OCI-LY7 (cell line): ENCODE measurements around the gene PCDH12. TPM values are rescaled to one million over a fixed set of nuclear protein-coding genes. Genes with fewer than 3 reads are reported as not detected.

ENCODE experiments used
- BruUV-seq: library from RNA; stranded (reverse); fragments of 400-500 nt; replicated peaks from 2 replicates; lab custom pipeline; 2021; lab: Mats Ljungman, UMichigan
- CTCF ChIA-PET: fragments of 300-600 bp; sonication (Branson Sonifier 250); formaldehyde crosslinking; loops from one replicate; lab custom pipeline; 2022; ENCODE audit warnings: antibody characterized with exemption; ENCODE audit not compliant: unreplicated experiment; lab: Charles Lee
- POLR2A ChIA-PET: fragments of 300-600 bp; sonication (Branson Sonifier 250); formaldehyde crosslinking; loops from one replicate; lab custom pipeline; 2022; ENCODE audit warnings: antibody characterized with exemption; lab: Charles Lee
- DNase-seq: peaks from one replicate; pipeline ENCODE4 v3.0.0-alpha.2; 2015; ENCODE audit warnings: low spot score
- H2AFZ ChIP-seq: fragments of 200-600 bp; sonication (generic), shearing (Covaris generic); 2 replicates; pipeline ENCODE4 v1.6.1; 2014; ENCODE audit warnings: mild to moderate bottlenecking, antibody characterized with exemption, low read length, moderate library complexity
- H3K27ac ChIP-seq: fragments of 200-600 bp; sonication (generic); 2 replicates; pipeline ENCODE4 v1.5.1; 2014; ENCODE audit warnings: mixed run types, low read depth, mild to moderate bottlenecking, moderate library complexity, low read length, inconsistent platforms; ENCODE audit not compliant: poor library complexity, severe bottlenecking
- H3K36me3 ChIP-seq: fragments of 200-600 bp; sonication (generic); 2 replicates; pipeline ENCODE4 v1.6.1; 2014; ENCODE audit warnings: mild to moderate bottlenecking, antibody characterized with exemption, low read length, moderate library complexity, mixed read lengths; ENCODE audit not compliant: insufficient read depth
- H3K4me1 ChIP-seq: fragments of 200-600 bp; sonication (generic); 2 replicates; pipeline ENCODE4 v1.5.1; 2014; ENCODE audit warnings: mild to moderate bottlenecking, low read length; ENCODE audit not compliant: insufficient read depth, poor library complexity, severe bottlenecking
- H3K4me2 ChIP-seq: fragments of 200-600 bp; sonication (generic); 2 replicates; pipeline ENCODE4 v1.6.1; 2014; ENCODE audit warnings: mild to moderate bottlenecking, low read length
- H3K4me3 ChIP-seq: fragments of 200-600 bp; sonication (generic); 2 replicates; pipeline ENCODE4 v1.5.1; 2014; ENCODE audit warnings: mild to moderate bottlenecking, low read depth, low read length; ENCODE audit not compliant: poor library complexity, severe bottlenecking
- H3K79me2 ChIP-seq: fragments of 200-600 bp; sonication (generic); 2 replicates; pipeline ENCODE4 v1.6.1; 2016; ENCODE audit warnings: low read depth, mild to moderate bottlenecking, low read length, moderate library complexity, mixed read lengths; ENCODE audit not compliant: insufficient read depth
- H3K9me2 ChIP-seq: fragments of 200-600 bp; sonication (generic); 2 replicates; pipeline ENCODE4 v1.6.1; 2016; ENCODE audit warnings: mild to moderate bottlenecking, low read length, mixed read lengths; ENCODE audit not compliant: insufficient read depth
- H3K9me3 ChIP-seq: fragments of 200-600 bp; sonication (generic); 2 replicates; pipeline ENCODE4 v1.6.1; 2014; ENCODE audit warnings: mild to moderate bottlenecking, mixed run types, low read length, mixed read lengths
- H4K20me1 ChIP-seq: fragments of 200-600 bp; sonication (generic); 2 replicates; pipeline ENCODE4 v1.6.1; 2014; ENCODE audit warnings: mild to moderate bottlenecking, antibody characterized with exemption, low read length, moderate library complexity, mixed read lengths; ENCODE audit not compliant: insufficient read depth
- EZH2phosphoT487 ChIP-seq: fragments of 200-600 bp; sonication (generic); IDR thresholded peaks from 2 replicates; pipeline ENCODE4 v1.6.1; 2018; ENCODE audit warnings: low read depth, borderline replicate concordance, mild to moderate bottlenecking, mixed run types, antibody characterized with exemption, low read length, moderate library complexity, mixed read lengths
- intact Hi-C: fragments of 100-400 bp; cut with micrococcal nuclease; formaldehyde crosslinking; loops from one replicate; pipeline ENCODE4 v1.10.0; 2022; ENCODE audit not compliant: unreplicated experiment
- total RNA-seq, 2 experiments: library from RNA; depleted of rRNA in 1 of 2; stranded (reverse); fragments of >200 nt in 1 of 2; shearing (Covaris generic) in 1 of 2; gene quantifications; 2 replicates each; pipeline ENCODE4 v1.2.3, GENCODE V29; 2014 to 2022
- TF ChIP-seq, protein P1 (sequence below): fragments of 200-600 bp; sonication (generic); conservative IDR thresholded peaks from 2 replicates; pipeline ENCODE4 v1.5.1; 2014; ENCODE audit warnings: mild to moderate bottlenecking, antibody characterized with exemption, low read length, moderate library complexity, mixed read lengths

The PCDH12 gene
- total RNA-seq, 2 experiments from 2014 or later, result 0.03 TPM; not detected in 1

DNA sequence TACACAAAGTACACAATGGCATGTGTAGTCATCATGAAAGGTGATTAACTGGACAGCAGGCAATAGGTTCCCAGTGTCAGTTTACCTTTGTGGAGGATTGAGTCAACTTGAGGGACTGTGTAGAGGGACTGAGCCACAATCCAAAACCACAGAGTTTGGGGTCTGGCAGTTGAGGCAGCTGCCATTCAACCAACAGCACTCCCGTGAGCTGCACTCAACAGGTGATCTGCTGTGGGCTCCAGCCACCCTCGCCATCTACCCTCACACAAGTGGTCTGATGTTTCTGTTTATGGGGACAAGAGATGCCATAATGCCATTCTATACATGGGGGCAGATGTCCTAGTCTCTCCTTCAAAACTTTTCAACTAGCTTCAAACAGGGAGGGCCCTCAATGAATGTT is 37.2 kb downstream of the PCDH12 start:
- TF ChIP-seq EZH2phosphoT487, result no peak
- TF ChIP-seq, protein P1, sequence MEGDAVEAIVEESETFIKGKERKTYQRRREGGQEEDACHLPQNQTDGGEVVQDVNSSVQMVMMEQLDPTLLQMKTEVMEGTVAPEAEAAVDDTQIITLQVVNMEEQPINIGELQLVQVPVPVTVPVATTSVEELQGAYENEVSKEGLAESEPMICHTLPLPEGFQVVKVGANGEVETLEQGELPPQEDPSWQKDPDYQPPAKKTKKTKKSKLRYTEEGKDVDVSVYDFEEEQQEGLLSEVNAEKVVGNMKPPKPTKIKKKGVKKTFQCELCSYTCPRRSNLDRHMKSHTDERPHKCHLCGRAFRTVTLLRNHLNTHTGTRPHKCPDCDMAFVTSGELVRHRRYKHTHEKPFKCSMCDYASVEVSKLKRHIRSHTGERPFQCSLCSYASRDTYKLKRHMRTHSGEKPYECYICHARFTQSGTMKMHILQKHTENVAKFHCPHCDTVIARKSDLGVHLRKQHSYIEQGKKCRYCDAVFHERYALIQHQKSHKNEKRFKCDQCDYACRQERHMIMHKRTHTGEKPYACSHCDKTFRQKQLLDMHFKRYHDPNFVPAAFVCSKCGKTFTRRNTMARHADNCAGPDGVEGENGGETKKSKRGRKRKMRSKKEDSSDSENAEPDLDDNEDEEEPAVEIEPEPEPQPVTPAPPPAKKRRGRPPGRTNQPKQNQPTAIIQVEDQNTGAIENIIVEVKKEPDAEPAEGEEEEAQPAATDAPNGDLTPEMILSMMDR, result no peak
- H3K9me2 ChIP-seq, result no peaks in the 10 kb centered on the region
- no TSS peak for BruUV-seq
- H2AFZ ChIP-seq, result no peak overlapping the region
- H3K4me3 ChIP-seq, result no peak overlapping the region
- intact Hi-C loops, result no loop called here
- CTCF ChIA-PET, result no interaction called here
- H3K36me3 ChIP-seq, result peaks cover 5% of the 10 kb centered on the region
- H4K20me1 ChIP-seq, result no peaks in the 10 kb centered on the region
- POLR2A ChIA-PET, result interaction anchor here (1.1 to 4.4 kb wide), 2 partner anchors 43 to 48 kb away, joined by 3 to 29 read pairs; partner anchors contain the start of gene RNF14
- peaks cover 7% of the 10 kb centered on the region; the same call in 1 of the 2 replicates for H3K79me2 ChIP-seq
- peaks cover 29% of the 10 kb centered on the region for H3K4me1 ChIP-seq
- no peak overlapping the region for H3K4me2 ChIP-seq
- DNase-seq, result no peak
- H3K9me3 ChIP-seq, result no peaks in the 10 kb centered on the region
- H3K27ac ChIP-seq, result no peak overlapping the region

DNA sequence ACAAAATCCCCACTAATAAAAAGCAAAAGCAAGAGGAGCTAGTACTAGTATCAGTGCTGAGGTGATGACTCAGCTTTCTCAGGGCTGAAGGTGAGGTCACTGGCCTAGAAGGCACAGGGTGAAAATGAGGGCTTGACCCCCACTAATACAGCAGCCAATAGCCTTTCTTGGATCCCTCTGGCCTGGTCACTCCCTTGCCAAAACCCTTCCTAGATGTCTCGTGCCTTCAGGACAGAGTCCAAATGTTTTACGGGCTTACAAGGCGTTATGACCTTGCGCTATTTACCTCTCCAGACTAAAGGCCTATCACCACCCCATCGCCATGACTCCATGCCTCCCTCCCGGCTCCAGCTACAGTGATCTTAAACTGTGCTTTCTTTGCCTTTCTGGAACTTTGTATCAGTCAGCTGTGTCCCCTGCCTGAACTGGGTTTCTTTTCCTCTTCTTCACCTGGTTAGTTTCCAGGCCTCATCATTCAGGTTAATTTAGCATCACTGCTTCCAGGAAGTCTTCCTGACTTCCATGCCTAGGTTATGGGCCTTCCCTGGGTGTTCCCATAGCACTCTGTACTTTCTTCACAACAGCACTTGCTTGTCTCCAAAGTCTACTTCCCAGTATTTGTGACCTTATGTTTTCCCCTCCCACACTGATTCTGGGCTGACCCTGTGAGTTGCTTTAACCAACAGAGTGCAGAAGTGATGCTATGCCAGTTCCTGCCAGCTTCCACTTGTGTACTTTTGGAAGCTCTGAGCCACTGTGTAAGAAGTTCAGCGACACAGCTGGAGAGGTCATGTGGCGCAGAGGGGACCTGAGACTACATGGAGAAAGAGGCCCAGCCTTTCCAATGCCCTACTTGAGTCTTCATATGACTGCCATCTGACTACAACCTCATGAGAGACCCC is 38.5 kb downstream of the PCDH12 start:
- no peak overlapping the region for H3K27ac ChIP-seq
- no peaks in the 10 kb centered on the region for H4K20me1 ChIP-seq
- intact Hi-C loops, result no loop called here
- no peak overlapping the region for H2AFZ ChIP-seq
- DNase-seq, result no peak
- ChIA-PET CTCF (no interaction called here), POLR2A (interaction anchor here (0.6 to 1.1 kb wide), 2 partner anchors 29 to 42 kb away, joined by 3 read pairs; no protein-coding TSS in a partner anchor)
- no peak overlapping the region for H3K4me3 ChIP-seq
- H3K79me2 ChIP-seq, result peaks cover 5% of the 10 kb centered on the region; the same call in 1 of the 2 replicates
- TF ChIP-seq EZH2phosphoT487, result no peak
- TF ChIP-seq, protein P1, result no peak
- no peak overlapping the region for H3K4me2 ChIP-seq
- no peaks in the 10 kb centered on the region for H3K9me3 ChIP-seq
- H3K36me3 ChIP-seq, result no peaks in the 10 kb centered on the region
- no TSS peak for BruUV-seq
- peaks cover 34% of the 10 kb centered on the region for H3K4me1 ChIP-seq
- H3K9me2 ChIP-seq, result no peaks in the 10 kb centered on the region
